Purkinje cell (primary cell): Measurements from ENCODE around the gene PSG11. TPM values are rescaled to one million over a fixed set of nuclear protein-coding genes. Genes with fewer than 3 reads are reported as not detected.

ENCODE experiments used
- polyA plus RNA-seq: library from polyadenylated mRNA; unstranded; fragments of >200 nt; fragmentation: Nextera tagmentation; gene quantifications from 2 replicates; pipeline ENCODE4 v1.2.1, GENCODE V29; 2014

The PSG11 gene
- polyA plus RNA-seq = not detected in 2 replicates

DNA sequence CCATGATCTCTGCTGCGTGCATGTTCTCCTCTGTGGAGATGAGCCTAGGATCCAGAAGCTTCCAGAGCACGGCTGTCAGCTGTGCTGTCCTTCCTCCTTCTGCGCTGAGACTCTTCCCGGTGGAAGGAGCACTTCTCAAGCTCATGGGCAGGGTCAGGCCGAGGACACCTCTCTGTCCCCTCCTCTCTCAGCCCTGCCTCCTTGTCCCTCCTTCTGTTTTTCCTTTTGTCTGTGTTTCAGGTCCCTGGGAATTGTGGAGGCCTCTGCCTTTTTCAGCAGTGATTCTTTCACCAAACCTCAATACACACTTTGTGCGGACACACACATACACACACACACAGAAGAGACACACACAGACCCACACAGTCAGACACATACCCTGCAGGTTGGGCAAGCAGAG is at the start of gene PSG11:
Gene PSG11 (minus strand): TSS at position 101 of the 400 bp plus-strand sequence. CDS start 97 bp downstream, at position 4.

Other genes starting within 250 kb of the PSG11 start
- 0.67 TPM in 1 of 2 replicates, not detected in the other for gene PSG1, start 146.8 kb downstream of the PSG11 start, polyA plus RNA-seq
- gene PSG6, start 108.6 kb downstream of the PSG11 start, polyA plus RNA-seq = 0.42 TPM in 1 of 2 replicates, not detected in the other
- not detected in 2 replicates for gene PSG7, start 89.3 kb downstream of the PSG11 start, polyA plus RNA-seq
- not detected in 2 replicates for gene PSG2, start 56.2 kb upstream of the PSG11 start, polyA plus RNA-seq
- gene PSG5, start 160.1 kb upstream of the PSG11 start, polyA plus RNA-seq = not detected in 2 replicates
- gene PSG4, start 179.2 kb upstream of the PSG11 start, polyA plus RNA-seq = not detected in 2 replicates
- gene PSG9, start 243.1 kb upstream of the PSG11 start, polyA plus RNA-seq = not detected in 2 replicates